Small intestine (tissue), 7 donors: ENCODE results near the gene DHRS12. TPM values are rescaled to one million over a fixed set of nuclear protein-coding genes. Genes with fewer than 3 reads are reported as not detected.

Experiments used
- DNase-seq, 2 donors: peaks; one replicate each; pipeline versions ENCODE4 v3.0.0 to v3.0.0-alpha.2; 2013
- FAIRE-seq: peaks from 2 replicates; lab custom pipeline; 2012; peaks lifted over from hg19 to GRCh38; lab: Jason Lieb, UNC
- H3K27ac ChIP-seq, 3 donors: one replicate each; pipeline ENCODE4 v1.5.1; 2013; ENCODE audit warnings: low read length in 2 of 3, mild to moderate bottlenecking in 2 of 3, control low read depth in 1 of 3, inconsistent platforms in 1 of 3, low read depth in 1 of 3, moderate library complexity in 1 of 3
- H3K27me3 ChIP-seq, 3 donors: one replicate each; pipeline ENCODE4 v1.6.1; 2013; ENCODE audit warnings: low read length in 3 of 3, inconsistent platforms in 1 of 3; ENCODE audit not compliant: control insufficient read depth in 3 of 3, insufficient read depth in 3 of 3
- H3K36me3 ChIP-seq, 3 donors: one replicate each; pipeline ENCODE4 v1.6.1; 2013; ENCODE audit warnings: low read length in 3 of 3, inconsistent platforms in 1 of 3, low read depth in 1 of 3, mild to moderate bottlenecking in 1 of 3, moderate library complexity in 1 of 3; ENCODE audit not compliant: control insufficient read depth in 3 of 3, insufficient read depth in 2 of 3
- H3K4me1 ChIP-seq, 3 donors: one replicate each; pipeline ENCODE4 v1.6.1; 2013; ENCODE audit warnings: low read length in 2 of 3, inconsistent platforms in 1 of 3, low read depth in 1 of 3, mild to moderate bottlenecking in 1 of 3, moderate library complexity in 1 of 3; ENCODE audit not compliant: control insufficient read depth in 3 of 3, insufficient read depth in 2 of 3
- H3K4me3 ChIP-seq, 3 donors: one replicate each; pipeline ENCODE4 v1.5.1; 2013; ENCODE audit warnings: low read length in 3 of 3, control low read depth in 1 of 3, inconsistent platforms in 1 of 3, low read depth in 1 of 3, mild to moderate bottlenecking in 1 of 3, moderate library complexity in 1 of 3
- H3K9me3 ChIP-seq, 2 donors: one replicate each; pipeline ENCODE4 v1.6.1; 2013; ENCODE audit warnings: low read depth in 1 of 2, low read length in 1 of 2; ENCODE audit not compliant: control insufficient read depth in 2 of 2, insufficient read depth in 1 of 2
- WGBS, 3 donors: extraction: QIAGEN DNeasy Blood & Tissue Kit; methylation state at CpG; one replicate each; pipeline ENCODE4 v1.1.7; 2013; 5-methylcytosine and 5-hydroxymethylcytosine counted together
- polyA plus RNA-seq, 4 donors: library from polyadenylated mRNA; stranded (reverse) in 3 of 4; unstranded in 1 of 4; fragments of 200-250 nt in 3 of 4; fragments of 120-200 nt in 1 of 4; gene quantifications; one replicate each; pipeline versions ENCODE4 v1.2.1 to v1.2.3, GENCODE V29; 2013
- donor health status: healthy with polysubstance abuse.
- donor health status: control.
- donor health status: control.
- donor health status: Bipolar disorder and iron deficiency.
- donor health status: healthy.

The DHRS12 gene
- polyA plus RNA-seq, 4 donors = 9.3 to 26.4 (median 17.9) TPM

GRCh38 chr13:51777921-51778320 is 26.0 kb downstream of the DHRS12 start:
- H3K36me3 ChIP-seq = peaks cover 0 to 23% (median 2%) of the 10 kb centered on the region in 3 donors
- 76 to 85% (median 82%) methylated on average over 9 of the region's 9 CpGs for WGBS, 3 donors
- H3K4me3 ChIP-seq = no peak overlapping the region
- no peak overlapping the region for H3K27ac ChIP-seq
- DNase-seq = no peak
- no peaks in the 10 kb centered on the region for H3K9me3 ChIP-seq
- peaks cover 0 to 3% (median 0%) of the 10 kb centered on the region in 3 donors for H3K27me3 ChIP-seq
- FAIRE-seq = no peak
- H3K4me1 ChIP-seq = peaks cover 0 to 9% (median 6%) of the 10 kb centered on the region in 3 donors

GRCh38 chr13:51776179-51776578 is 27.8 kb downstream of the DHRS12 start:
- Histone ChIP-seq H3K27me3 (peaks cover 0 to 3% (median 0%) of the 10 kb centered on the region in 3 donors), H3K4me1 (peaks cover 0 to under 1% (median 0%) of the 10 kb centered on the region in 3 donors), H3K9me3 (no peaks in the 10 kb centered on the region), H3K4me3 (no peak overlapping the region), H3K36me3 (peaks cover 0 to 28% (median 2%) of the 10 kb centered on the region in 3 donors), H3K27ac (no peak overlapping the region)
- 89 to 93% (median 90%) methylated on average over 7 of the region's 7 CpGs for WGBS, 3 donors
- DNase-seq (no peak), FAIRE-seq (no peak)

GRCh38 chr13:51773515-51773914 is 30.4 kb downstream of the DHRS12 start:
- 87 to 98% (median 95%) methylated on average over 8 to 11 of the region's 11 CpGs for WGBS, 3 donors
- H3K4me3 ChIP-seq = no peak overlapping the region
- FAIRE-seq (no peak), DNase-seq (no peak)
- H3K4me1 ChIP-seq = peaks cover 0 to 17% (median 0%) of the 10 kb centered on the region in 3 donors
- H3K27ac ChIP-seq = no peak overlapping the region
- H3K27me3 ChIP-seq = peaks cover 0 to 3% (median 0%) of the 10 kb centered on the region in 3 donors
- H3K9me3 ChIP-seq = no peaks in the 10 kb centered on the region
- peaks cover 0 to 36% (median 0%) of the 10 kb centered on the region in 3 donors for H3K36me3 ChIP-seq

- Histone ChIP-seq H3K27me3 (peaks cover 0 to 3% (median 0%) of the 10 kb centered on the region in 3 donors), H3K4me3 (no peak overlapping the region), H3K36me3 (peaks cover 0 to 42% (median 0%) of the 10 kb centered on the region in 3 donors), H3K9me3 (no peaks in the 10 kb centered on the region), H3K27ac (no peak overlapping the region), H3K4me1 (peaks cover 0 to 17% (median 0%) of the 10 kb centered on the region in 3 donors)
- 52 to 77% (median 53%) methylated on average over 6 of the region's 6 CpGs for WGBS, 3 donors
- DNase-seq = no peak
- no peak for FAIRE-seq
Observed at GRCh38 chr13:51772781-51773180, 31.2 kb downstream of the DHRS12 start.

GRCh38 chr13:51772105-51772455 is 31.9 kb downstream of the DHRS12 start:
- DNase-seq = no peak
- Histone ChIP-seq H3K27me3 (peaks cover 0 to 1% (median 0%) of the 10 kb centered on the region in 3 donors), H3K9me3 (no peaks in the 10 kb centered on the region), H3K36me3 (peaks cover 0 to 46% (median 1%) of the 10 kb centered on the region in 3 donors), H3K4me1 (peaks cover 0 to 17% (median 0%) of the 10 kb centered on the region in 3 donors), H3K4me3 (no peak overlapping the region), H3K27ac (no peak overlapping the region)
- whole genome bisulfite sequencing, 3 donors = 84 to 89% (median 89%) methylated on average over 9 of the region's 9 CpGs
- no peak for FAIRE-seq

- H3K36me3 ChIP-seq = peaks cover 0 to 46% (median 2%) of the 10 kb centered on the region in 3 donors
- WGBS, 3 donors = 63 to 84% (median 64%) methylated on average over 17 of the region's 17 CpGs
- FAIRE-seq (no peak), DNase-seq (no peak)
- no peaks in the 10 kb centered on the region for H3K27me3 ChIP-seq
- H3K9me3 ChIP-seq = no peaks in the 10 kb centered on the region
- H3K4me1 ChIP-seq = peaks cover 0 to 17% (median 0%) of the 10 kb centered on the region in 3 donors
- H3K4me3 ChIP-seq = no peak overlapping the region
- peak overlapping the region in 1 of 3 donors; percentile 74 for H3K27ac ChIP-seq
Observed at GRCh38 chr13:51771418-51772104, 32.4 kb downstream of the DHRS12 start.

- FAIRE-seq = no peak
- H3K4me1 ChIP-seq = peaks cover 0 to 17% (median 0%) of the 10 kb centered on the region in 3 donors
- 20 to 73% (median 46%) methylated on average over 11 of the region's 11 CpGs for WGBS, 3 donors
Observed at GRCh38 chr13:51770681-51771417, 33.1 kb downstream of the DHRS12 start.

GRCh38 chr13:51770160-51770559 is 33.8 kb downstream of the DHRS12 start:
- H3K36me3 ChIP-seq = peaks cover 0 to 47% (median 2%) of the 10 kb centered on the region in 3 donors
- H3K4me3 ChIP-seq = no peak overlapping the region
- WGBS, 3 donors = 65 to 81% (median 68%) methylated on average over 6 of the region's 6 CpGs
- H3K27ac ChIP-seq = peak overlapping the region in 2 of 3 donors; percentile 15 to 62
- no peaks in the 10 kb centered on the region for H3K27me3 ChIP-seq
- peak in 1 of 2 donors; percentile 46 for DNase-seq
- no peaks in the 10 kb centered on the region for H3K9me3 ChIP-seq
- peaks cover 0 to 21% (median 0%) of the 10 kb centered on the region in 3 donors for H3K4me1 ChIP-seq
- no peak for FAIRE-seq

More at GRCh38 chr13:51770681-51771417, 33.1 kb downstream of the DHRS12 start:
- peak in 1 of 2 donors; percentile 67 for DNase-seq
- H3K27ac ChIP-seq = peak overlapping the region in 2 of 3 donors; percentile 62 to 74
- H3K27me3 ChIP-seq = no peaks in the 10 kb centered on the region
- H3K9me3 ChIP-seq = no peaks in the 10 kb centered on the region
- H3K36me3 ChIP-seq = peaks cover 0 to 47% (median 2%) of the 10 kb centered on the region in 3 donors
- H3K4me3 ChIP-seq = no peak overlapping the region
